GM18909 (cell line): Measurements from ENCODE around the gene BSND.

Experiments
- ATAC-seq: cut with Tn5 transposase; IDR thresholded peaks from one replicate; pipeline ENCODE4 v1.9.1; 2021; ENCODE audit warnings: mild to moderate bottlenecking; ENCODE audit not compliant: unreplicated experiment, poor library complexity

BSND gene

DNA sequence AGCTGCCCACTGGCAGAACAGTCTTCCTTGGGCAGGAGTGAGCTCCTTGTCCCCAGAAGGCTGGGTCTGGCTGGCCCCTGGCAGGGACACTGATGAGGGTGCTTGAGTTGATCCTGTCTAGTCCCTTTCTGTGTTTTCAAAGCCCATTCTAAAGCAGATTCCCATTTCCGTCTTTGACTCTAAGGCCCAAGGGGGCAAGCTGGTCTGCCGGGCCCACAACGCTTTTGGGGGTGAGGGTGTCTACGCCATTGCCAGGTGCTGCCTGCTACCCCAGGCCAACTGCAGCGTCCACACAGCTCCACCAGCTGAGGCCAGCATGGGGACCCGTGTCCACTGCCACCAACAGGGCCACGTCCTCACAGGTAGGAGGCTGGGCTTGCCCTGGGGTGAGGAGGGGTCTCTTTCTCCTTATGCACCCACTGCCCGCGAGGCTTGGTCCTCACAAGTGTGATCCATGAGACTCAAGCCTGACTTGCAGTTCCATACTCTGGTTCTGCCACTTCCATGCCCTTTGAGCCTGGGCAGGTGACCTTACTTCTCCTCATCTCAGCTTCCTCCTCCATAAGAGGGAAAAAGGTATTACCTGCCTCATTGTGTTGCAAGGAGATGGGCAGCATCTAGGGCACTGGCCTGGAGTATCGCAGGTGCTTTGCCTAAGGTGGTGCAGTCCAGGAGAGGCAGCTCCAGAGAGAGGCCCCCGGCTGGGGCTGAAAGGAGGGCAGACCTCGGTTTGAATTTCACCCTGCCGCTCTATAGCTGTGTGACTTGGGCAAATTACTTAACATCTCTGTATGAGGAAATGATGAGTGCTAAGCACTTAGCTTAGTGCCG is 60.8 kb downstream of the BSND start:
- ATAC-seq: no peak

DNA sequence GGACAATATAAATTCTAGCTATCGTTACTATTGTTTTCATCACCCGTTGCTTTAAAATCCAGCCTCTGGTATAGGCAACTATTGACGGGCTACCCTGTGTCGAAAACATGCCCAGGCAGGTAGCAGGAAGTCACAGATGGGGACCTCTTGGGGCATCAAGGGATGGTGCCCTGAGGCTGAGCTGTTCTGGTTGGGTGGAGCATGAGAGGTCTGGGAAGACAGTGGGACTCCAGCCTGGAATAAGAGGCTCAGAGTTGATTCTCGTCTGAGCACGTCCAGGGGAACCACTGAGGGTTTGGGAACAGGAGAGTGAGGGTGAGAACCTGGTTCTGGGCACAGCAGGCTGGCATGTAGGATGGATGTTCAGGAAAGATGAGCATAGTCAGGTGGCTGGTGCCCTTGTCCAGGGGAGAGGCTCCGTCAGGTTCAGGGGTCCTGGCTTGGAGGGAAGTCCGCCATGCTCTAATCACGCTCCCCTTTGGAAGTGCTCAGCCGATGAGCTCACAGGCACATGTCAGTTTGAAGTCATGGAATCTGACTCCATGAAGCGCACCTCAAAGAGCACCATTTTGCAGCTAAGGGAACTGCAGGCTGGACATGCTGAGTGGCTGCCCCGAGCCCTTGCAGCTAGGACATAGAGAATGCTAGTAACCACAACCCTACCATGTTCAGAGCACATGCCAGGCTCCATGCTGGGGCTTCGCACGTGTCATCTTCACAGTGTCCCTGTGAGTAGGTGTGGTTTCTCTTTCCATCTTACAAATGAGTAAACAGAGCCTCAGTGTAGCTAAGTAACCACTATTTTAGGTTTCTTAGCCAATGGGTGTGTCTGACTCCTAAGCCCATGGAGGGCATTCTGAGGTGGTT is 61.6 kb downstream of the BSND start:
- peak; percentile 42 for ATAC-seq

GRCh38 chr1:55061000-55061705 is 62.4 kb downstream of the BSND start:
- no peak for ATAC-seq
